HepG2 (cell line): Measurements from ENCODE around the gene LBR. TPM values are rescaled to one million over a fixed set of nuclear protein-coding genes. Genes with fewer than 3 reads are reported as not detected.

ENCODE experiments used
- ASH2L ChIP-seq: fragments of 300-600, 200-600 bp; sonication (generic); IDR thresholded peaks from 2 replicates; pipeline ENCODE4 v1.7.0; 2017; ENCODE audit warnings: low read depth, mild to moderate bottlenecking, moderate library complexity, mixed read lengths, low read length; ENCODE audit not compliant: insufficient read length
- EED ChIP-seq: sonication (generic); formaldehyde crosslinking; IDR thresholded peaks from 2 replicates; pipeline ENCODE4 v1.5.0; 2020; ENCODE audit warnings: mild to moderate bottlenecking, missing genetic modification reagents
- FOXJ3 ChIP-seq: sonication (generic); formaldehyde crosslinking; IDR thresholded peaks from 2 replicates; pipeline ENCODE4 v1.4.0; 2020; ENCODE audit warnings: missing genetic modification reagents, mild to moderate bottlenecking, borderline replicate concordance
- GABPB1 ChIP-seq: IDR thresholded peaks from 2 replicates; pipeline ENCODE4 v1.6.1; 2016; ENCODE audit warnings: mild to moderate bottlenecking, missing genetic modification reagents, moderate library complexity, missing compliant biosample characterization
- KDM5A ChIP-seq: fragments of 200-600 bp; sonication (generic); IDR thresholded peaks from 2 replicates; pipeline ENCODE4 v1.7.0; 2018; ENCODE audit warnings: antibody characterized with exemption, mild to moderate bottlenecking, low read length, borderline replicate concordance
- MEIS2 ChIP-seq: sonication (generic); formaldehyde crosslinking; IDR thresholded peaks from 2 replicates; pipeline ENCODE4 v1.9.0; 2021; ENCODE audit warnings: mild to moderate bottlenecking, missing genetic modification reagents
- MZF1 ChIP-seq: sonication (generic); formaldehyde crosslinking; IDR thresholded peaks from 2 replicates; pipeline ENCODE4 v1.8.1; 2023; ENCODE audit warnings: mild to moderate bottlenecking, missing genetic modification reagents, borderline replicate concordance
- NFKB2 ChIP-seq: sonication (generic); formaldehyde crosslinking; IDR thresholded peaks from 2 replicates; pipeline ENCODE4 v1.4.0; 2020; ENCODE audit warnings: missing genetic modification reagents, borderline replicate concordance
- PAF1 ChIP-seq: IDR thresholded peaks from 2 replicates; pipeline ENCODE4 v1.6.1; 2016; ENCODE audit warnings: missing genetic modification reagents, missing compliant biosample characterization
- PAX8 ChIP-seq: sonication (generic); formaldehyde crosslinking; IDR thresholded peaks from 2 replicates; pipeline ENCODE4 v1.8.0; 2022; ENCODE audit warnings: mild to moderate bottlenecking, missing genetic modification reagents, borderline replicate concordance
- PRMT3 ChIP-seq: sonication (generic); formaldehyde crosslinking; IDR thresholded peaks from 2 replicates; pipeline ENCODE4 v1.8.1; 2022; ENCODE audit warnings: low read depth, mild to moderate bottlenecking, moderate library complexity, missing genetic modification reagents, borderline replicate concordance
- RARG ChIP-seq: sonication (generic); formaldehyde crosslinking; IDR thresholded peaks from 2 replicates; pipeline ENCODE4 v1.4.0; 2020; ENCODE audit warnings: low read depth, mild to moderate bottlenecking, missing genetic modification reagents
- REL ChIP-seq: sonication (generic); formaldehyde crosslinking; conservative IDR thresholded peaks from 2 replicates; pipeline ENCODE4 v1.8.0; 2022; ENCODE audit warnings: mild to moderate bottlenecking, missing genetic modification reagents, moderate library complexity
- SOX5 ChIP-seq: IDR thresholded peaks from 2 replicates; pipeline ENCODE4 v1.6.1; 2016; ENCODE audit warnings: borderline replicate concordance
- TEAD3 ChIP-seq: optimal IDR thresholded peaks from 2 replicates; pipeline ENCODE3; 2016; ENCODE audit warnings: borderline replicate concordance
- ZBTB38 ChIP-seq: sonication (generic); formaldehyde crosslinking; IDR thresholded peaks from 2 replicates; pipeline ENCODE4 v1.5.1; 2020; ENCODE audit warnings: mild to moderate bottlenecking, missing genetic modification reagents
- ZNF224 ChIP-seq: sonication (generic); formaldehyde crosslinking; IDR thresholded peaks from 2 replicates; pipeline ENCODE4 v1.5.0; 2020; ENCODE audit warnings: mild to moderate bottlenecking, missing genetic modification reagents
- ZNF280D ChIP-seq: sonication (generic); formaldehyde crosslinking; IDR thresholded peaks from 2 replicates; pipeline ENCODE4 v1.5.1; 2020; ENCODE audit warnings: mild to moderate bottlenecking, missing genetic modification reagents
- ZNF382 ChIP-seq: sonication (generic); formaldehyde crosslinking; IDR thresholded peaks from 2 replicates; pipeline ENCODE4 v1.5.0; 2020; ENCODE audit warnings: missing genetic modification reagents, mild to moderate bottlenecking, borderline replicate concordance
- ZNF510 ChIP-seq: sonication (generic); formaldehyde crosslinking; IDR thresholded peaks from 2 replicates; pipeline ENCODE4 v1.4.0; 2020; ENCODE audit warnings: low read depth, mild to moderate bottlenecking, missing genetic modification reagents
- ZNF746 ChIP-seq: sonication (generic); formaldehyde crosslinking; IDR thresholded peaks from 2 replicates; pipeline ENCODE4 v1.8.0; 2022; ENCODE audit warnings: mild to moderate bottlenecking, missing genetic modification reagents
- ZSCAN31 ChIP-seq: sonication (generic); formaldehyde crosslinking; IDR thresholded peaks from 2 replicates; pipeline ENCODE4 v1.5.0; 2020; ENCODE audit warnings: low read depth, mild to moderate bottlenecking, missing genetic modification reagents
- polyA plus RNA-seq, 8 experiments: library from polyadenylated mRNA; depleted of rRNA in 3 of 8; stranded (reverse) in 7 of 8; unstranded in 1 of 8; fragments of >200 nt; fragmentation: Illumina TruSeq in 4 of 8; extraction: Trizol in 4 of 8; gene quantifications; 2 replicates each; pipeline versions ENCODE4 v1.2.1 to v1.2.3, GENCODE V29; 2011 to 2016; ENCODE audit warnings: low read depth in 4 of 8, missing spikeins in 1 of 8, mixed read lengths in 1 of 8; ENCODE audit not compliant: insufficient read depth in 1 of 8
- total RNA-seq, 5 experiments: library from RNA; depleted of rRNA; stranded (reverse); fragments of >200 nt; fragmentation: Illumina TruSeq; extraction: Trizol; gene quantifications; 2 replicates each; pipeline ENCODE4 v1.2.3, GENCODE V29; 2016; ENCODE audit warnings: low read depth in 1 of 5
- TF ChIP-seq, protein P1 (sequence below): IDR thresholded peaks from 2 replicates; pipeline ENCODE4 v1.6.1; 2016; ENCODE audit warnings: mild to moderate bottlenecking
- TF ChIP-seq, protein P2 (sequence below): sonication (generic); formaldehyde crosslinking; IDR thresholded peaks from 2 replicates; pipeline ENCODE4 v1.5.0; 2020; ENCODE audit warnings: mild to moderate bottlenecking, missing genetic modification reagents

The LBR gene
- total and polyA plus RNA-seq, 2 of the 13 experiments (the other 11 are each of a cell fraction or from before 2014, with no cell fraction given), result 38.9 to 76.7 TPM

DNA sequence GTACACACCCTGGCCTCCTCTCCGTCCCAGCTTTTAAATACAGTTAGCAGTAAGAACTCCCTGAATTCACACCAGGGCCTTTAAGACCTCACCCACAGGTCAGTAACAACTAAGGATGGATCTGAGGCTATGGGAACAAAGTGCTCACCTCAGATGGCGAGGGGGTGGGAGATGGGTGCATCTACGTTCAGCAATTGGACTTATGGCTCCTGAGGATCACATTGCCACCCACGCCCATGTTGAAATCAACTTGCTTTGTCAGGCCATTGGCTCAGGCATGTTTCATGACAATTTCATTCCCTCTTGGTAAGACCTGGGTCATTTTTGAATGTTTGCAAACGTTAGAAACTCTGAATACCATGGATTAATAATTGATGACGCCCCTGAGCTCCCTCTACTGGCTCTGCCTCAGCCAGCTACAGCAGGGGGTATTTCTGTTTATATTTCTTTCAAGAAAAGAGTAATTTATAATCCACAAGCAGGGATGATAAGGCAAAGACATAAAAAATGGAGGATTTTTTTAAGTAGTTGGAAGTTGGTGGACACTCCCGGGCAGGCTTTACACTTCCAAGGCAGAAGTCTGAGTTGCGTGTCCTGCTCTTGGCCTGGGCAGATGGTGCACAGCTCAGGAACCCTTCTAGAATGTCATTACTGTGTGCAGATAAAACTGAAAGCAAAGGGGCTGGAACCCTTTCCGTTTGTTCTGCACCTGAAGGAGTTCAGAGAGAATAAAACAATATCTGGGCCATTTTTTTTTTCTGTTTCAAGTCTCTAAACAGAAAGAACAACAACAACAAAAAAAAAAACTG lies 13.7 kb upstream of the LBR start (continued):
- no peak for TF ChIP-seq ZNF280D (CRISPR knock-in tag)
- TF ChIP-seq REL (CRISPR knock-in tag), result no peak
- TF ChIP-seq ZNF510 (CRISPR knock-in tag), result no peak; the same call in 1 of the 2 replicates
- no peak for TF ChIP-seq RARG (CRISPR knock-in tag)
- TF ChIP-seq NFKB2 (CRISPR knock-in tag), result no peak
- TF ChIP-seq MEIS2 (CRISPR knock-in tag), result no peak
- no peak for TF ChIP-seq PAX8 (CRISPR knock-in tag)
- TF ChIP-seq ZNF224 (CRISPR knock-in tag), result no peak
- TF ChIP-seq PAF1 (CRISPR knock-in tag), result no peak
- TF ChIP-seq SOX5 (CRISPR knock-in tag), result no peak
- TF ChIP-seq, protein P1, sequence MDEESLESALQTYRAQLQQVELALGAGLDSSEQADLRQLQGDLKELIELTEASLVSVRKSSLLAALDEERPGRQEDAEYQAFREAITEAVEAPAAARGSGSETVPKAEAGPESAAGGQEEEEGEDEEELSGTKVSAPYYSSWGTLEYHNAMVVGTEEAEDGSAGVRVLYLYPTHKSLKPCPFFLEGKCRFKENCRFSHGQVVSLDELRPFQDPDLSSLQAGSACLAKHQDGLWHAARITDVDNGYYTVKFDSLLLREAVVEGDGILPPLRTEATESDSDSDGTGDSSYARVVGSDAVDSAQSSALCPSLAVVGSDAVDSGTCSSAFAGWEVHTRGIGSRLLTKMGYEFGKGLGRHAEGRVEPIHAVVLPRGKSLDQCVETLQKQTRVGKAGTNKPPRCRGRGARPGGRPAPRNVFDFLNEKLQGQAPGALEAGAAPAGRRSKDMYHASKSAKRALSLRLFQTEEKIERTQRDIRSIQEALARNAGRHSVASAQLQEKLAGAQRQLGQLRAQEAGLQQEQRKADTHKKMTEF (CRISPR knock-in tag), result peak; percentile 36; the same call in 1 of the 2 replicates
- TF ChIP-seq EED (CRISPR knock-in tag), result no peak
- TF ChIP-seq GABPB1 (CRISPR knock-in tag), result no peak
- peak; percentile 43; the same call in 1 of the 2 replicates for TF ChIP-seq ZSCAN31 (CRISPR knock-in tag)
- TF ChIP-seq ZNF746 (CRISPR knock-in tag), result no peak
- TF ChIP-seq ZNF382 (CRISPR knock-in tag), result no peak
- TF ChIP-seq ZBTB38 (CRISPR knock-in tag), result no peak
- no peak for TF ChIP-seq MZF1 (CRISPR knock-in tag)
- TF ChIP-seq TEAD3, result peak; percentile 42
- peak; percentile 19 for TF ChIP-seq ASH2L
- TF ChIP-seq, protein P2, sequence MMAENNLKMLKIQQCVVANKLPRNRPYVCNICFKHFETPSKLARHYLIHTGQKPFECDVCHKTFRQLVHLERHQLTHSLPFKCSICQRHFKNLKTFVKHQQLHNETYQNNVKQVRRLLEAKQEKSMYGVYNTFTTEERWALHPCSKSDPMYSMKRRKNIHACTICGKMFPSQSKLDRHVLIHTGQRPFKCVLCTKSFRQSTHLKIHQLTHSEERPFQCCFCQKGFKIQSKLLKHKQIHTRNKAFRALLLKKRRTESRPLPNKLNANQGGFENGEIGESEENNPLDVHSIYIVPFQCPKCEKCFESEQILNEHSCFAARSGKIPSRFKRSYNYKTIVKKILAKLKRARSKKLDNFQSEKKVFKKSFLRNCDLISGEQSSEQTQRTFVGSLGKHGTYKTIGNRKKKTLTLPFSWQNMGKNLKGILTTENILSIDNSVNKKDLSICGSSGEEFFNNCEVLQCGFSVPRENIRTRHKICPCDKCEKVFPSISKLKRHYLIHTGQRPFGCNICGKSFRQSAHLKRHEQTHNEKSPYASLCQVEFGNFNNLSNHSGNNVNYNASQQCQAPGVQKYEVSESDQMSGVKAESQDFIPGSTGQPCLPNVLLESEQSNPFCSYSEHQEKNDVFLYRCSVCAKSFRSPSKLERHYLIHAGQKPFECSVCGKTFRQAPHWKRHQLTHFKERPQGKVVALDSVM (CRISPR knock-in tag), result no peak
- TF ChIP-seq FOXJ3 (CRISPR knock-in tag), result no peak
- TF ChIP-seq KDM5A, result no peak
- no peak for TF ChIP-seq PRMT3 (CRISPR knock-in tag)
